Spinal cord (tissue), 4 donors: ENCODE results near the gene APOLD1. TPM values are rescaled to one million over a fixed set of nuclear protein-coding genes. Genes with fewer than 3 reads are reported as not detected.

Experiments used
- polyA plus RNA-seq, 2 donors: library from polyadenylated mRNA; unstranded; fragments of 120-200 nt; gene quantifications; one replicate each; pipeline ENCODE4 v1.2.1, GENCODE V29; 2013; ENCODE audit not compliant: insufficient read length in 2 of 2
- small RNA-seq: library from RNA; depleted of rRNA; stranded (forward); fragments of <200 nt; gene quantifications from one replicate; pipeline ENCODE3, GENCODE V24; 2014; ENCODE audit warnings: low replicate concordance
- total RNA-seq, 2 donors: library from RNA; depleted of rRNA in 1 of 2; stranded (reverse); fragments of 120-200 nt in 1 of 2; fragments of >200 nt in 1 of 2; gene quantifications; one replicate each; pipeline versions ENCODE4 v1.2.3 to v1.2.4, GENCODE V29; 2013 to 2014

APOLD1 gene
- total and polyA plus RNA-seq, 4 donors, result 13.1 to 76.2 (median 26.6) TPM

Small RNA genes within 50 kb of the gene (small RNA-seq; reads per million reads assigned to genes)
- not detected for gene AC007215.1
- not detected for gene MIR613

Other genes with a start within 250 kb of the APOLD1 start
- 10 to 100 TPM; 17.7 to 23.2 TPM for gene DUSP16, start 222.8 kb upstream of the APOLD1 start, total RNA-seq
- gene DUSP16, start 222.8 kb upstream of the APOLD1 start, polyA plus RNA-seq, result 10 to 100 TPM; 18.3 to 22.7 TPM
- gene CREBL2, start 173.8 kb upstream of the APOLD1 start, total RNA-seq, result 10 to 100 TPM; 32.2 to 58.6 TPM
- gene CREBL2, start 173.8 kb upstream of the APOLD1 start, polyA plus RNA-seq, result 10 to 100 TPM; 27.8 to 30.3 TPM
- 10 to 100 TPM in 1 of 2 donors, 1 to 10 TPM in 1; 4.6 to 11.5 TPM for gene GPR19, start 89.5 kb upstream of the APOLD1 start, total RNA-seq
- gene GPR19, start 89.5 kb upstream of the APOLD1 start, polyA plus RNA-seq, result 10 to 100 TPM in 1 of 2 donors, 1 to 10 TPM in 1; 9.7 to 12.0 TPM
- gene CDKN1B, start 68.3 kb upstream of the APOLD1 start, total RNA-seq, result 10 to 100 TPM; 63.2 to 90.6 TPM
- gene CDKN1B, start 68.3 kb upstream of the APOLD1 start, polyA plus RNA-seq, result 10 to 100 TPM; 85.7 to 90.5 TPM
- 10 to 100 TPM; 56.3 to 66.3 TPM for gene DDX47, start 27.7 kb downstream of the APOLD1 start, total RNA-seq
- 10 to 100 TPM; 54.1 to 54.9 TPM for gene DDX47, start 27.7 kb downstream of the APOLD1 start, polyA plus RNA-seq
- 1 to 10 TPM; 4.1 to 4.3 TPM for gene GPRC5A, start 105.9 kb downstream of the APOLD1 start, total RNA-seq
- 1 to 10 TPM in 1 of 2 donors, under 1 TPM in 1; 0.89 to 5.2 TPM for gene GPRC5A, start 105.9 kb downstream of the APOLD1 start, polyA plus RNA-seq
- gene GPRC5D, start 166.5 kb downstream of the APOLD1 start, total RNA-seq, result not detected
- under 1 TPM; 0.53 to 0.65 TPM for gene GPRC5D, start 166.5 kb downstream of the APOLD1 start, polyA plus RNA-seq
- 10 to 100 TPM; 16.8 to 17.1 TPM for gene HEBP1, start 214.6 kb downstream of the APOLD1 start, total RNA-seq
- gene HEBP1, start 214.6 kb downstream of the APOLD1 start, polyA plus RNA-seq, result 10 to 100 TPM; 32.4 to 39.4 TPM